Stimulated activated CD8-positive, alpha-beta memory T cell treated with anti-CD3 and anti-CD28 coated beads, Interleukin-15, amount 100 ng/mL, for 48 hours (primary cell): ENCODE data around the gene PXDN.
"Not testable (repeated sequence)": the region's sequence is repeated elsewhere in the genome, so short reads cannot be mapped to it uniquely, and the experiment has no call there.

Experiments
- DNase-seq, 2 donors: peaks; one replicate each; pipeline ENCODE4 v3.0.0-alpha.2; 2020; ENCODE audit warnings: low read depth in 2 of 2

Gene PXDN

DNA sequence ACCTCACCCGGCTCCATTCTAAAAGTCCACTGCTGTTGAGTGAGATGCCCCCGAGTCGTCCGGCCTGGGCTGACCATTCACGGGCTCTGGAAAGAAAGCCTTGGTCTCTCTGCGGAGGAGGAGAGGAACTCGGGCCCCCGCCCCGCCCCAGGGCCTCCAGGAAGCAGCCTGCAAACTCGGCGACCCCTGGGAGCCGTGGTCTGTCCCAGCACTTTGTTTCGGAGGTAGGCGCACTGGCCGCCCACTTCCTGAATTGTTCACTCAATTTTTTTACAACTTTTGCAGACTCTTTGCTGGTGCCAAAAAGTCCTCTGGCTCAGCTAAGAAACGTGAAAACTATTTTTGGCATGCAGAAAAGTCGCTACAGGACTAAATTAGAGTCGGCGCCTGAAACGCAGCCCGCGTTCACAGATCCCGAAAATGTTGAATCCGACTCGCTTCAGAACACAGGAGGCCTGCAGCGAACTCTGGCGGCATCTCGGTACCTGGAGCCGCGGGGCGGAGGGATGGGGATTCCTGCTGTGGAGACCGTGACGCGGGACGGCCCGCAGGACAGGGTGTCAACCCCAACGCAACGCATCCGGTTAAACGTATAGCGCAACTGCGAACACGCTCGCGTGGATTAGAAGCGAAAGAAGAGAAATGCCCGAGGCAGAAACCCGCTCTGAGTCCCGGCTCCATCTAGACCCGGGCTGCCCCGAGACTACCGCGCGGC, 1.5 kb downstream of the PXDN start:
- no peak for DNase-seq

DNA sequence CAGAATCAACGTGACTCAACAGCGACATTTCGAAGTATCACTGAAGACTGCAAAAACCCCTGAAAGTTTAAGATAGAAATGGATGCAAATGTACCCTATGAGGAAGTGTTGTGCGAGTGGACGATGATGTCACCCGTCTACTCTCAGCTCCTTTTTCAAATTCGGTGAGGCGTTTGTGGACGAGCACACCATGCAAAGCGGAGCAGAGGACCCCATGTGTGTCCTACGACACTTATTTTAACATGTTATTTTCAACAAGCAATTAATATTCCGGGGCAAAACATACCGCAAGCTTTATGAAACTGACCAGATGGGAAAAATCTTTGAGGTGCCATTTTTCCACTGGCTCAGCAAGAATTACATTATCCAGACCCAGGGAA, 2.0 kb downstream of the PXDN start:
- no peak for DNase-seq

- DNase-seq = no peak
Observed at GRCh38 chr2:1741851-1742250, 2.5 kb downstream of the PXDN start.

DNA sequence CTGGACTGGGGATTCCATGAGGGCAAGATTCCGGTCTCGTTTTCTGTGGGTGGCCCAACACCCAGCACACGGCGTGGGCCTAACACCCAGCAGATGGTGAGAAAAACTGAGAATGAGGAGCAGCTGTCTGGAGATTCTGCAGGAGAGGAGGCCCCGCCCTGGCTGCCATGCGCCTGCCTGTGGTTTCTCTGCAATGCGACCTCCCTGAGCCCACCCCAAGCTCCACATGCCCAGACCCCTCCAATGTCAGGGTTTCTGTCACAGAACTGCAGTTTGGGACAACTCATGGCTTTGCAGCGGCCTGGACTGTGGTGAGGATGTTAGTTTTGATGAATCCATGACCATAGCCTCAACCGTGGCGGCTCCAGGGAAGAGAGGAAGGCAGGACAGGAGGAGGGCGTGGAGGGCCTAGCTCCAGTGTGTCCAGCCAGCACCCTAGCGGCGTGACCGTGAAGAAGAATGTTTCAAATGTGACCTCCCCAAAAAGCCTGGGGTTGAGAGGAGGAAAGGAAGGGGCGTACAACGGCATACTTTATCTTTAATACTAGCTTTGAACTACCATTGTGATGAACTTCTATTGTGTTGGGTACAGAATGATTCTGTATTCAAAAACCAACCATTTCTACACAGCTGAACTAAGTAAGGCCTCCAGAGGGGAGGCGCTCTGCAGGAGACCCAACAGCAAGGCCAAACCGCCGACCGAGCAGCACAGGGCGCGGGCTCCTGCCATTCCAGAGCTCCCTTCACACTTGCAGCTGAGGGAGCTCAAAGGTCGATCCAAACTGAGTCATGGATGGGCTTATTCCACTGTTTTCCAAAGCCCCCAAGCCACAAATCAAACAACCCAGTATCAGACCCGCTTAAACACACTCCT, 3.4 kb downstream of the PXDN start:
- no peak for DNase-seq

DNA sequence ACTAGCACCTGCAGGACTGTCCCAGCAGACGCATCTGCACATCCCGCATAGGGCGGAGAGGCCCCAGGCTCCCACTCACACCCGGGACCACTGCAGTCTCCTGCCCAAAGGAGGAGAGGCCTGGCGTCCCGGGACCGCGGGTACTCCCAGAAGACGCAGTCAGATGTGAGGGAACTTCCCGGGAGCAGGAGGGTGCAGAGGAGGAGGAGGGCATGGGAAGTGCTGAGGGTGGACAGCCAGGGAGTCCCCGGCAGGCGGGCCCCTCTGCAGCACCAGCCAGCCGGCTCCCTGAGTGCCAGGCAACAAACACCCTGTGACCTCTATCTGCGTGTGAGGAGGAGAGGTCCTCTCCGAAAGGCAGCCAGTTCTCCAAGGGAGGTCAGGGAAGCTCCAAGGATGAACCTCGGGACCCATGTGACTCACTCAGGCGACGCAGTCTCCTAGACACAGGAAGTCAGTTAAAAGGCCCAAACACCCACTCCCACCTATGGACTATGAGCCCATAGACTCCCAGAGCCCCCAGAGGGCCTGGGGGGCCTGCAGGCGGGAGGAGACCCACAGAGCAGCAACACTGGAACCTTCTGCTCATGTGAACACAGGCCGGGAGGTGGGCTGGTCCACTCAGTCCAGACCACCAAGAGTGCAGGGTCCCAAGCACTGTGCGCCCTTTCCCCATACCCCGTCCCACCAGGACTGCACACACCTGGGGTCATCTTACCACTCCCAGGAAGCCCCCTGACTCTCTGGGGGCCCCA, 4.2 kb downstream of the PXDN start:
- DNase-seq = no peak

DNA sequence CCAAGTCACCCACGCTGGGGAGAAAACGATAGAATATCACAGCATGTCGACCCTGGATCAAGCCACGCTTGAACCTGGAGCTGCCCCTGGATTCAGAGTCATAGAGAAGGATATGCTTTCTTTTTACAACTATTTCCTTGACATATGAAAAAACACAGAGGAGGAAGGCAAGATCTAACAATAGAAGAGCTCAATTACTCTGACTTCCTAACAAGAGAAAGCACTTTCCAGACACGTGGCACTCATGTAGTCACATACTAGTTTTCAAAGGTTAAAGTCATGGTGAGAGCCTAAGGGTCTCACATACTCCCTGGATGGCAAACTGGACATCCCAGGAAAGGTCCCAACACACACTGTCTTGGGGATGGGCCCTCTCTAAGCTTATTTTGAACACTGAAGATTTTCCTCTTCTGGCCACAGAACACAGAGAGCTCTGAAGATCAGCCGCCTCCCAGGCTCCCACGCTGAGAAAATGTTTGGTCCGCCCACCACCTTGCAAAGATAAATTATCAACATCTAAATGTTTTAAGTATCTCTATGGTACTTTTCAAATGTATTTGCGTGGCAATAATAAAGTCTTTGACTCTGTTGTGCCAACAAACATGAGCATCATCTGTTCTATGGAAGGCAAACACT, 4.9 kb downstream of the PXDN start:
- DNase-seq = no peak

DNA sequence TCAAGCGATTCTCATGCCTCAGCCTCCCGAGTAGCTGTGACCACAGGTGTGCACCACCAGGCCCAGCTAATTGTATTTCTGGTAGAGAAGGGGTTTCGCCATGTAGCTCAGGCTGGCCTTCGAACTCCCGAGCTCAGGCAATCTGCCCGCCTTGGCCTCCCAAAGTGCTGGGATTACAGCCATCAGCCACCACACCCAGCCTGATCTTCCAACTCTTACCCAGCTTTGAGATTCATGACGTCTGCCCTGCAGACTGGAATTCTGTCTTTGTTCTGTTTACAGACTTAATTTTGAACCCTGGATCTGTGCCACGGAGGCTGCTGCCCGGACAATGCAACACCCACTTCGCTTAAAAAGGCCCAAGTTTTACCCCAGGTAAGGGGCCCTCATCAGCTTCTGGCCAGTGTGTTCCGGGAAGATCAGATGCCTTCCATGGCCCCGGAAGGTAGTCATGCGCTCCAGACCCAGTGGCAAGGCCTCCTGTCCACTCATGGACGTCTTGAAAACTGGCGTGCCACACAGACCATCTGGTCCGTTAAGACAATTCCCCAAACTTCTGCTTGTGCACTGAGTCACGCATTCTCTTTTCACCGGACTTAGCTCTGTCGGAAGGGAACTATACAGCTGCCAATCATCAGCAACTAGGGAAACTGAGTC, 5.5 kb downstream of the PXDN start:
- DNase-seq = no peak

GRCh38 chr2:1738163-1738562, 6.2 kb downstream of the PXDN start:
- DNase-seq = no peak

- DNase-seq = no peak
Observed at GRCh38 chr2:1736997-1737480, 7.3 kb downstream of the PXDN start.

DNA sequence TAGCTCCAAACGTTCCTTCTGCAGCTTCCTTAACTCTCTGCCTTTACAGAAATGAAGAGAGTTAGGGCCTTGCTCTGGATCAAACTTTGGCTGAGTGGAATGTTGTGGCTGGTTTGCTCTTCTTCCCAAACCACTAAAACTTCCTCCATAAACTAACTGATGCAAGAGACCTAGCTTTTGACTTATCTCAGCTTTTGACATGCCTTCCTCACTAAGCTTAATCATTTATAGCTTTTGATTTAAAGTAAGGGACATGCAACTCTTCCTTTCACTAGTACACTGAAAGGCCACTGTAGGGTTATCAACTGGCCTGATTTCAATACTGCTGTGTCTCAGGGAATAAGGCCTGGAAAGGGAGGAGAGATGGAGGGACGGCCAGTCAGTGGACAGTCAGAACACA, 8.3 kb downstream of the PXDN start:
- no peak for DNase-seq

DNA sequence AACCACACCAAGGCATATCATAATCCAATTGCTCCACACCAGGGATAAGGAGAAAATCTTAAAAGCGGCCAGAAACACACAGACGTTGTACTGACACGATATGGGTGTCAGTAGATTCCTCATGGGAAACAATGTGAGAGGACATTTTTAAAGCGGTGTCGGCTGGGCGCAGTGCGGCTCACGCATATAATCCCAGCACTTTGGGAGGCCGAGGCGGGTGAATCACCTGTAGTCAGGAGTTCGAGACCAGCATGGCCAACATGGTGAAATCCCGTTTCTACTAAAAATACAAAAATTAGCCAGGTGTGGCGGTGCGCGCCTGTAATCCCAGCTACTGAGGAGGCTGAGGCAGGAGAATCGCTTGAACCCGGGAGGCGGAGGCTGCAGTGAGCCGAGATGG, 11.0 kb downstream of the PXDN start:
- not testable (repeated sequence) for DNase-seq

DNA sequence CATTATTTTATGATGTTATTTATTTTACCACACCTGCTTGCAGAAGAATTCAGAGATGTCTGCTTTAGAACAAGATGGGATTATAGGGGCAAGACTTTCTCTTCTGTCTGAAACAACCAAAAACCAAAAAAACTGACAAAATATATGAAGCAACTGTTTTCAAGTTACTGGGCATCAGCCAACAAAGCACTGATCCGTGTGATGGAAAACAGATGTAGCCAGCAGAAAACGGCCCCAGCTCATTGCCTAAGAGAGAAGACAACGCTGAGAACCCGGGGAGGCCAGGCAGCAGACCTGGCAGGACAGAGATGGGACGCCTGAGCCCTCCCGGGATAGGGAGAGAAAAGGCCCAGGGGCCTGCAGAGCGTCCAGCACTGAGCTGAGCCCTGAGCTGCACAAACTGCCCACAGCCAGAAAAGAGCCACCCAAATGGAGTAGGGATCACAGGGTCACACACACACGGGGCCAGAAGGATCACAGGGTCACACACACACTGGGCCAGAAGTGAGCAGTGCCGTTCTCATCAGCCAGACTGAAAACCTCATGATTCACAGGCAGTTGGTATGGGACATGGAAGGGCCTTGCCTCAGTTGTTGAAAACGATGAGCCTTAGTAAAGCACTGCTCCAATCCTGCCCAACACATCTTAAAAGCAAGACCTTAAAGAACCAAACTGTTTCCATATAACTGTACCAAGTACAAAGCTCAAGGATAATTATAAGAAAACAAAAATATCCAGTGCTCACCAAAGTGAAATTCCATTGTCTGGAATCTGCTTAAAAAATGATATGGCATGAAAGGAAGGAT, 12.1 kb downstream of the PXDN start:
- DNase-seq = no peak

DNA sequence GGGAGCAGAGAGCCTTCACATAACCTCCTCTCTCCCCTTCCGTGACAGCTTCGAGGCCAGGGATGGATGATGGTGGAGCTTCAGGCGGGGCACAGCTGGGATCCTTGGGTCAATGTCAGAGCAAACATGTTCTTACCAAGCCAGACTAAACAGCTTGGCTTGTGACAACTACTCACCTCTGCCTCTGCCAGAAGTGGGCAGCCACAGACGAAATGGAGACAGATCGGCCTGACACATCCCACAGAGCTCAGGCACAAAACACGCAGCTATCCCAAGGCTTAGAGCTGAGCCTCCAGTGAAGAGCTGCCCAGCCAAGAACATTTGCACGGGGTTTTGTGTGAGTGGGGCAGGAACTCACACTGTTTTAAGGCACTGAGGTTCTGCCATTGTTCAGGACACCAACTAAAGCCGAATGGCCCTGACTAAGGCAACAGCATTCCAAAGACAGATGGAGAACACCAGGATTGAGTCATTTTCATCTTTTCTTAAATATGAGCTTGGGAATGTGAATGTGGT, 12.8 kb downstream of the PXDN start:
- DNase-seq = no peak

- DNase-seq = no peak
Observed at GRCh38 chr2:1730015-1730927, 14.0 kb downstream of the PXDN start.

DNA sequence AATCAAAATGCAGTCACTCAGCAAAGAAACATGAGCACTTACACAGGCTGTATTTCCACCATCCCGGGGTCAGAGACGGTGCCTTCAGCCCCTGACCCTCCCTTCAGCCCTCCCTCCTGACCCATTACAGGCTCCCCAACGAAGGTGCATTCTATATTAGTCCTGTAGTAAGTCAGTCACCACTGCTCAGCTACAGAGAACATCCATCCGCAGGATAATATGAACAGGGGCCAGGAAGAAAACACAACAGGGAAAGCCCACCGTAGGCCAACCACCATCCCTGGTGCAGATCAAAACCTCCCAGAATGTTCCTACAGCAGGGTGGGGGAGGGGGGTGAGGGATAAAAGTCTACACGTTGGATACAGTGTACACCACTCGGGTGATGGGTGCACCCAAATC, 15.1 kb downstream of the PXDN start:
- DNase-seq = no peak

DNA sequence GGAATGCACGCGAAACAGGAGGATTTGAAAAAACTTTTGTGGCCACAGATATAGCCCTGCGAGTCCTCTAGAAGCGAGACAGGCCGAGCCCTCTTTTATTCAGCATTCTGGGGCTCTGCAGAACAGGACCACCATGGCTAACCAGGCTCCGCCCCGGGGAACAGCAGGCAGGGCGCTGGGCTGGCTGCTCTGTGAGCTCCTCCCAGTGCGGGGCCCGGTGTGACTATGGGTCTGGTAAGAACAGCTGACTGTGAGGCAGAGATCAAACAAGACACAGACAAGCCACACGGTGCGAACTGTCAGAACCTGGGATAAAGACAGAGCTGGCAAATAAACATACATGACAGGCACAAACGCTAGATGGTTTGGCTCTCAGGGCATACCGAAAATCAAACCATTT, 15.5 kb downstream of the PXDN start:
- no peak for DNase-seq

DNA sequence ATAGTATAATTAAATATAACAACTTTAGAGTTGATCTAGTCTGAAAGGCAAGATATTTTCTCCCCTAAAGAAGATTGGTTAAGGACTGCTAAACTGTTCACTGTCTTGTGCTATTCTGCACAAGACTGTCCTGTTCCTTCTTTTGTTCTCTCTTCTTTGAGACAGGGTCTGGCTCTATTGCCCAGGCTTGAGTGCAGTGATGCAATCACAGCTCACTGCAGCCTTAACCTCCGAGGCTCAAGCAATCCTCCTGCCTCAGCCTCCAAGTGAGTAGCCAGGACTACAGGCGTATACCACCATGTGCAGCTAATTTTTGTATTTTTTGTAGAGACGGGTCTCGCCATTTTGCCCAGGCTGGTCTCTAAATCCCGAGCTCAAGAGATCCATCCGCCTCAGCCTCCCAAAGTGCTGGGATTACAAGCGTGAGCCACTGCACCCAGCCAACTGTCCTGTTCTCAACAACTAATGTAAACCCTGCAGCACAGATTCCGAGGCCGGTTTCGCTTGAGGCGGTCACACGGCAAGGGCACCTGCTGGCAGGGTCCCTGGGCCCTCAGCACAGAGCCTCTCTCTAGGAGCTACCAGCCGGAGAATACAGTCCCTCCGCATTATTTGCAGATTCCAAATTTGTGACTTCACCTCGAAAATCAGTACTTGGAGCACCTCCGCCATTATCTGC, 16.4 kb downstream of the PXDN start:
- DNase-seq = no peak

DNA sequence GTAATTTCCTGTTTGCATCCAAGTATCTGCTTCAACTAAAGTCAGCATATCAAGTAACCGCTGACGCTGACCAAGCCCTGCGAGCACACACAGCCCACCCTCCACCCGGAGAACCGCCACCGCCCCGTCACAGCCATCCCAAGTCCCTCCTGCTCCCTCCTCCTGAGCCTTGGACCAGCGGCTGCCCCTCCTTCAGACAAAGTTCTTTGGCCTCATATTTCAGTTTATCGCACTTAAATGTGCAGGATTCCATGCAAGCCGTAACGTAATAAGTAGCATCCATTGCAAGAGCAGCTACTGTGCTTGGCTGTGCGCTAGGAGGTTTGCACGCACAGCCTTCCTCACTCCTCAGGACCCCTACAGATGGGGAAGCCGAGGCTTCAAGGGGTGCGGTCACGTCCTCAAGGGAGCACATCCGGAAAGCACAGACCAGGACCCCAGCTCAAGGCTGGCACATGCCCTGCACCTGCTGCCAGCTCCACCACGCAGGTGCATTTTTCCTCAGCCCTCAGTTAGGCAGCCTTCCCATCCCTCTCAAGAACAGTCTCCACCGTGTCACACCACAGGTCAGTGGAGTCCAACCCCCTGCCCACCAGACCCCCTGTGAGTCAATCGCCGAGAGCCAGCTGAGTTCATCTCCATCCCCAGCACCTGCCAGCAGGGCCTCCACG, 17.1 kb downstream of the PXDN start:
- no peak for DNase-seq
